Suprapubic skin (tissue), 4 donors: ENCODE measurements around the gene MMP2. TPM values are rescaled to one million over a fixed set of nuclear protein-coding genes. Genes with fewer than 3 reads are reported as not detected.

Experiments used
- DNase-seq, 2 donors: peaks; one replicate each; pipeline ENCODE4 v3.0.0-alpha.2; 2019; ENCODE audit warnings: low spot score in 2 of 2
- H3K27ac ChIP-seq: fragments of 200-600 bp; sonication (generic); one replicate; pipeline ENCODE4 v1.5.1; 2019
- H3K27me3 ChIP-seq: fragments of 200-600 bp; sonication (generic); one replicate; pipeline ENCODE4 v1.5.1; 2019
- H3K36me3 ChIP-seq: fragments of 200-600 bp; sonication (generic); one replicate; pipeline ENCODE4 v1.5.1; 2019
- H3K4me1 ChIP-seq: fragments of 200-600 bp; sonication (generic); one replicate; pipeline ENCODE4 v1.5.1; 2019
- H3K4me3 ChIP-seq: fragments of 200-600 bp; sonication (generic); one replicate; pipeline ENCODE4 v1.5.1; 2019; ENCODE audit warnings: mild to moderate bottlenecking
- H3K9me3 ChIP-seq: fragments of 200-600 bp; sonication (generic); one replicate; pipeline ENCODE4 v1.5.1; 2019
- EP300 ChIP-seq: sonication (generic); formaldehyde crosslinking; IDR thresholded peaks from one replicate; pipeline ENCODE4 v1.6.1; 2017; ENCODE audit warnings: antibody characterized with exemption
- POLR2A ChIP-seq, 2 donors: fragments of 450-650 bp; IDR thresholded peaks; one replicate each; pipeline ENCODE4 v1.6.1; 2017; ENCODE audit warnings: antibody characterized with exemption in 2 of 2, mild to moderate bottlenecking in 2 of 2, moderate library complexity in 2 of 2
- POLR2AphosphoS5 ChIP-seq, 3 donors: sonication (generic); formaldehyde crosslinking; IDR thresholded peaks; one replicate each; pipeline ENCODE4 v1.6.1; 2017; ENCODE audit warnings: antibody characterized with exemption in 3 of 3
- WGBS: methylation state at CpG from one replicate; pipeline ENCODE4 v1.1.5; 2018; 5-methylcytosine and 5-hydroxymethylcytosine counted together
- total RNA-seq, 4 donors: library from RNA; depleted of rRNA; stranded (reverse); fragments of >200 nt; gene quantifications; one replicate each; pipeline ENCODE4 v1.1.0, GENCODE V29; 2016
- TF ChIP-seq, protein P1 (sequence below), 2 donors: fragments of 200-600 bp in 1 of 2; fragments of 450-650 bp in 1 of 2; sonication (generic) in 1 of 2; IDR thresholded peaks; one replicate each; pipeline ENCODE4 v1.5.1; 2016 to 2019; ENCODE audit warnings: antibody characterized with exemption in 2 of 2, mild to moderate bottlenecking in 1 of 2, moderate library complexity in 1 of 2

MMP2 gene
- total RNA-seq, 4 donors from 2014 or later = 71.4 to 175 (median 120) TPM

DNA sequence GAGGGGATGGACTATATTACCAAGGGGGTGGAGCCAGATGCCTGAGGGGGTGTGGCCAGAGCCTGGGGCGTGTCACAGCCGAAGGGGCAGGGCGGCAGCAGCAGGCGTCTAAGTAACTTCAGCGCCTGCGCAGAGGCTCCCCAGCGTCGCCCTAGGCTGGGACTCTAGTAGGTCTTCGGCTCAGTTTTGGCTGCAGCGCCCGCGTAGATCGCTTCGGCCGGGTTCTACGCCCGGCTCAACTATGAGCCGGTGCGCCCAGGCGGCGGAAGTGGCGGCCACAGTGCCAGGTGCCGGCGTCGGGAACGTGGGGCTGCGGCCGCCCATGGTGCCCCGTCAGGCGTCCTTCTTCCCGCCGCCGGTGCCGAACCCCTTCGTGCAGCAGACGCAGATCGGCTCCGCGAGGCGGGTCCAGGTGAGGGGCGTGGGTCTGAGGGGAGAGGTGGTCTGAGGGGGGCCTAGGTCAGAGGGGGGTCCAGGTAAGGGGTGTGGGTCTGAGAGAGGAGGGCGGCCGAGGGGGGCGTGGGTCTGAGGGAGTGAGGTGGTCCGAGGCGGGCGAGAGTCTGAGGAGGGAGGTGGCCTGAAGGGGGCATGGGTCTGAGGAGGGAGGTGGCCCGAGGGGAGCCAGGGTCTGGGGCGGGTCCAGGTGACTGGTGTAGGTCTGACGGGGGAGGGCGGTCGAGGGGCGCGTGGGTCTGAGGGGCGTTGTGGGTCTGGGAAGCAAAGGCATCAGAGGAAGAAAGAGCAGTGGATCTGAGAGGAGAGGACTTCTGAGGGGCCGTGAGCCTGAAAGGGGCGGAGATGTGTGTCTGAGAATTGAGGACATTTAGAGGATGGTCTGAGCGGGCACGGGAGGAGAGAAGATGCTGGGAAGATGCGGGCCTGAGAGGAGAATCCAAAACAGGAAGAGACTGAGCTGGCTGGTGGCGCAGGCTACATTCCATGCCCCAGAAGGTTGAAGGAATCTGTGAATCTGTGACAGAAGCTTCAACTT is 30.2 kb downstream of the MMP2 start, which contains the start of gene LPCAT2:
Gene LPCAT2, plus strand, starts transcription at position 132 of the 991 bp plus-strand sequence. Its CDS starts 110 bp downstream, at position 242.
- peak within 1 kb of the TSS; percentile 69 for H3K4me3 ChIP-seq
- no peaks in the 10 kb centered on the region for H3K9me3 ChIP-seq
- H3K4me1 ChIP-seq = peaks cover 15% of the 10 kb centered on the region
- peak; percentile 88 to 92 for DNase-seq
- H3K27ac ChIP-seq = peak within 1 kb of the TSS; percentile 74
- H3K27me3 ChIP-seq = no peaks in the 10 kb centered on the region
- H3K36me3 ChIP-seq = peaks cover 16% of the 10 kb centered on the region
- TF ChIP-seq POLR2AphosphoS5 (IDR thresholded peaks at IDR 0.05) (peak in 1 of 3 donors; percentile 50), EP300 (no peak)
- WGBS = 2% methylated on average over 59 of the region's 61 CpGs

DNA sequence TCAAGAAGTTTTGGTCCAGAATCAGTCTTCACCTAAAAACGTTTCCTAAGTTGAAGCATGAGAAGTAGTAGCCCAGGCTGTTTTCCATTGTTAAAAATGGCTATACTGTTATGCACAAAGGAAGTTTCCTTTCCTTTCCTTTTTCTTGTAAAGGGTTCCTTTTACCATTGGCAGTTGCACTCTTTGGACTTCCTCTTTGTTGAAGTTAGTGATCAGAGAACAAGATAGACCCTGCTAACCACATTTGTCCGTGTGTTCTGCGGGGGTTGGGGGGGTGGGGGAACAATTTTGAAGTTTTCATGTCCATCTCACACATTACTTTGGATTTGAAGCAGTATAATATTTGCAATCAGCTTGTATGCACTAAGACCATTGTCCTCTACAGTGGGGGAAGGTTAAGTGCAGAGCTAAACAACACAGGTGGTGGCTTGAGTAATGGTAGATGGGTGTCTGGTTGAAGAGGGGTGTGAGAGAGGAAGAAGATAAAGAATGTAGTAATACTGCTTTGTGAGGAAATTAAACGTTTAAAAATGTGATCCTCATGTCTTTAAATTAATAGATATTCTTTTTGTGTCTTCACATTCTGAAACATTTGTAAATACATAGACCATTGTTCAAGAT is 31.3 kb downstream of the MMP2 start:
- TF ChIP-seq, protein P1, sequence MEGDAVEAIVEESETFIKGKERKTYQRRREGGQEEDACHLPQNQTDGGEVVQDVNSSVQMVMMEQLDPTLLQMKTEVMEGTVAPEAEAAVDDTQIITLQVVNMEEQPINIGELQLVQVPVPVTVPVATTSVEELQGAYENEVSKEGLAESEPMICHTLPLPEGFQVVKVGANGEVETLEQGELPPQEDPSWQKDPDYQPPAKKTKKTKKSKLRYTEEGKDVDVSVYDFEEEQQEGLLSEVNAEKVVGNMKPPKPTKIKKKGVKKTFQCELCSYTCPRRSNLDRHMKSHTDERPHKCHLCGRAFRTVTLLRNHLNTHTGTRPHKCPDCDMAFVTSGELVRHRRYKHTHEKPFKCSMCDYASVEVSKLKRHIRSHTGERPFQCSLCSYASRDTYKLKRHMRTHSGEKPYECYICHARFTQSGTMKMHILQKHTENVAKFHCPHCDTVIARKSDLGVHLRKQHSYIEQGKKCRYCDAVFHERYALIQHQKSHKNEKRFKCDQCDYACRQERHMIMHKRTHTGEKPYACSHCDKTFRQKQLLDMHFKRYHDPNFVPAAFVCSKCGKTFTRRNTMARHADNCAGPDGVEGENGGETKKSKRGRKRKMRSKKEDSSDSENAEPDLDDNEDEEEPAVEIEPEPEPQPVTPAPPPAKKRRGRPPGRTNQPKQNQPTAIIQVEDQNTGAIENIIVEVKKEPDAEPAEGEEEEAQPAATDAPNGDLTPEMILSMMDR (IDR thresholded peaks at IDR 0.05) = no peak
- no peak for TF ChIP-seq POLR2A (IDR thresholded peaks at IDR 0.05)
- no peak for TF ChIP-seq POLR2AphosphoS5 (IDR thresholded peaks at IDR 0.05)
- TF ChIP-seq EP300 = no peak
- Histone ChIP-seq H3K36me3 (peaks cover 15% of the 10 kb centered on the region), H3K27me3 (no peaks in the 10 kb centered on the region), H3K4me3 (peak overlapping the region; percentile 69), H3K4me1 (peaks cover 15% of the 10 kb centered on the region), H3K27ac (no peak overlapping the region), H3K9me3 (no peaks in the 10 kb centered on the region)
- DNase-seq = no peak
- WGBS = 49% methylated on average over 4 of the region's 4 CpGs

DNA sequence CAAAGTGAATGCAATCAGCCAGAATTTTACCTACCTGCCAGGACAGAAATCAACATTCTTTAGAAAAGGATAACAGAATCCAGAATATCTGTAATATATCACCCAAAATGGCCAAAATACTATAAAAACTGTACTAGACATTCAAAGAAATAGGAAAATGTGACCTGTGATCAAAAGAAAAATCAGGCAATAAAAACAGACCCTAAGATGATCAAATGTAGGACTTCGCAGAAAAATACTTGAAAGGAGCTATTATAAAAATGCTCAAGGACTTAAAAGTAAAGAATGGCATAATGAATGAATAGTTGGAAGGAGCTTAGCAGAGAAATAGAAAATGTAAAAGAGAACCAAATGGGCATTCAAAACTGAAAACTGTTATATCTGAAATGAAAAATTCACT is 33.9 kb downstream of the MMP2 start:
- H3K27me3 ChIP-seq = no peaks in the 10 kb centered on the region
- H3K9me3 ChIP-seq = no peaks in the 10 kb centered on the region
- no peak overlapping the region for H3K4me3 ChIP-seq
- TF ChIP-seq, protein P1 (IDR thresholded peaks at IDR 0.05) = no peak
- TF ChIP-seq EP300 = no peak
- no peak for TF ChIP-seq POLR2A (IDR thresholded peaks at IDR 0.05)
- TF ChIP-seq POLR2AphosphoS5 (IDR thresholded peaks at IDR 0.05) = no peak
- 97% methylated on average over 1 of the region's 1 CpG for WGBS
- H3K4me1 ChIP-seq = peaks cover 15% of the 10 kb centered on the region
- no peaks in the 10 kb centered on the region for H3K36me3 ChIP-seq
- DNase-seq = no peak
- no peak overlapping the region for H3K27ac ChIP-seq

DNA sequence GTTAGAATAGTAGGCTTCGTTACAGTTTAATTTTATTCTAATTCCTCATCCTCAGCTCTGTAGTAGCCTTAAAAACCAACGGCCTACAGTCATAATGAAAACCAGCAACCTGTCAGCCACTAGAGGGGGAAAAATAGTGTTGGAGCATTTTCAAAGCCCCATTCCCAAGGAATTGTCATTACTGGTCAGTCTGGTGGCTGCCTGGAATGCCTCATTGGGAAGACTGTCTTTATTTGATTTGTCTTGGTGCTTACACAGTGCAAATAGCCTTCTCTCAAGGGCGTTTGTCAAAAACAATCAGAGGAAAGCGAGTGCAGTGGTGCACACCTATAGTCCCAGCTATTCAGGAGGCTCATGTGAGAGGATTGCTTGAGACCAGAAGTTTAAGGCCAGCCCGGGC is 34.6 kb downstream of the MMP2 start:
- WGBS = 89% methylated on average over 5 of the region's 5 CpGs
- Histone ChIP-seq H3K27me3 (no peaks in the 10 kb centered on the region), H3K4me1 (peaks cover 13% of the 10 kb centered on the region), H3K27ac (no peak overlapping the region), H3K9me3 (no peaks in the 10 kb centered on the region), H3K36me3 (no peaks in the 10 kb centered on the region), H3K4me3 (no peak overlapping the region)
- no peak for TF ChIP-seq POLR2A (IDR thresholded peaks at IDR 0.05)
- no peak for TF ChIP-seq EP300
- no peak for TF ChIP-seq POLR2AphosphoS5 (IDR thresholded peaks at IDR 0.05)
- TF ChIP-seq, protein P1 (IDR thresholded peaks at IDR 0.05) = no peak
- DNase-seq = no peak

DNA sequence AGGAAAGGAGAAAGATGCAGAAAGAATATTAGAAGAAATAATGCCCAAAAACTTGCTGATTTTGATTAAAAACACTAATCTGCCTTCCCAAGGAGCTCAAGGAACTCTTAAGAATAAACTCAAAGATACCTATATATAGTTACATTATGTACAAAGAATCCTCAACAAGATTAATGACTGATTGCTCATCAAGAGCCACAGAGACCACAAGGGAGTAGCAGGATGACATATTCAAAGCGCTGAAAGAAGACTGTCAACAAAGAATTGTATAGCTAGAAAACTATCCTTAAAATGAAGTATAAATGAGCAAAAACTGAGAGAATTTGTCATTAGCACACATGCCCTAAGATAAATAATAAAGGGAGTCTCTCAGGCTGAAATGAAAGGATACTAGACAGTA is 36.1 kb downstream of the MMP2 start:
- WGBS = 78% methylated on average over 1 of the region's 1 CpG
- DNase-seq = no peak
- Histone ChIP-seq H3K27ac (no peak overlapping the region), H3K36me3 (no peaks in the 10 kb centered on the region), H3K27me3 (no peaks in the 10 kb centered on the region), H3K9me3 (no peaks in the 10 kb centered on the region), H3K4me1 (peaks cover 2% of the 10 kb centered on the region), H3K4me3 (no peak overlapping the region)
- TF ChIP-seq, protein P1 (IDR thresholded peaks at IDR 0.05) = no peak
- no peak for TF ChIP-seq POLR2AphosphoS5 (IDR thresholded peaks at IDR 0.05)
- no peak for TF ChIP-seq POLR2A (IDR thresholded peaks at IDR 0.05)
- no peak for TF ChIP-seq EP300
